ENCODE data around the gene LRGUK.

LRGUK gene

DNA sequence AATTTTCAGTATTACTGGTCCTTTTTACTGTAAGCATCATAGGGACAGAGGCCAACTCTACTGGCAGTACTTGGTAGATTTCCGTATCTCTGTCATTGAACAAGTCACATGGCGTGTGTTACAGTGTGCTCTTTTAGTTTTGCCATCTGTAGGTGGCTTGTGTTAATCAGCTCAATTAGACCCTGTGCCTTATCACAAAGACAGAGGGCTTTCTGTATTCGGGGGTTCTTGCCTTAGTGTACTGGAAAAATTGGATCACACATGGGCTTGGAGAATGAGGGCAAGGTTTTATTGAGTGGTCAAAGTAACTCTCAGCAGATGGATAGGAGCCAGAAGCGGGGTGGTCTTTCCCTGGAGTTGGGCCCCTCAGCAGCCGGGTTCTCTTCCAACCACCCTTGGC is 21.3 kb upstream of the LRGUK start:
- no peak overlapping the region for H3K27ac Mint-ChIP-seq

DNA sequence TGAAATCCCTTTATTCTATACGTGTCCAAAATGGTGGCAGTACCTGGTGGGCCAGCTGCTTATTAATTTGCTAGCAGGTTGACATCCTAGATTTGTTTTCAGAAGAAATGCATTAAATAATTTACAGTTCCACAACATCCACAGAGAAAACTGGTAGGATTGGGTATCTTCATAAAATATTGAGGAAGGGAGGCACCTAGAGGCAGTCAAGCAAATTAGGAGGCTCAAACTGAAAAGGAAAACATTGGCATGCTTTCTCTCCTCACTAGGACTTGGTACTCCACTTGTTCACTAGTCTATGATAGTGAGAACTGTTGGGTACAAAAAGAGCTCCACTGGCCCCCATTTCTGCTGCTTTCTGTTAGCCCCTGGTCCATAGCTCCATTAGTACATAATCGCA is 18.3 kb upstream of the LRGUK start:
- Mint-ChIP-seq H3K36me3 (ENCODE audit: insufficient read depth) (no peaks in the 10 kb centered on the region), H3K27ac (no peak overlapping the region), H3K4me3 (no peak overlapping the region), H3K9me3 (no peaks in the 10 kb centered on the region), H3K4me1 (ENCODE audit: low read depth in 2 of 2) (no peaks in the 10 kb centered on the region), H3K27me3 (no peaks in the 10 kb centered on the region)
- DNase-seq (no peak), ATAC-seq (replicated peaks) (no peak)

More for the DNA sequence above, 21.3 kb upstream of the LRGUK start:
- Mint-ChIP-seq H3K27me3 (no peaks in the 10 kb centered on the region), H3K4me3 (no peak overlapping the region), H3K4me1 (ENCODE audit: low read depth in 2 of 2) (no peaks in the 10 kb centered on the region), H3K9me3 (no peaks in the 10 kb centered on the region), H3K36me3 (ENCODE audit: insufficient read depth) (no peaks in the 10 kb centered on the region)
- ATAC-seq (replicated peaks) (no peak), DNase-seq (no peak)

DNA sequence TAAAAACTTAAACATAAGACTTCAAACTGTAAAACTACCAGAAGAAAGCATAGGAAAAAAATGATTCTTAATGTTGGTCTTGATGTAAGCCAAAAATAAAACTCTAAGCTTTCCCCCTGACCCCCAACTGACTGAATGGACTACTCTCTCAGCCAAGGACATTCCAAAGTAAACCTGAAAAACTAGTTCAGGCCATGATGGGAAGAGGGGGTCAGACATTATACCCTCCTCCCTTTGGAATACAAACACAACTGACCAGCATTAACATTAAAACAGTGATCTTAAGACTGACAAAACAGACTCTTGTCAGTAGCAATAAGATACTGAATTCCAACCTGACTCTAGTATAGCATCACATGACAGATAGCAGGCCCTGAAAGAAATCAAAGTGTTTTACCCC is 13.5 kb upstream of the LRGUK start:
- DNase-seq (no peak), ATAC-seq (replicated peaks) (no peak)
- no peaks in the 10 kb centered on the region for H3K27me3 Mint-ChIP-seq
- H3K9me3 Mint-ChIP-seq, result peaks cover 0 to 2% of the 10 kb centered on the region in 2 donors
- no peaks in the 10 kb centered on the region for H3K4me1 Mint-ChIP-seq (ENCODE audit: low read depth in 2 of 2)
- H3K4me3 Mint-ChIP-seq, result no peak overlapping the region
- H3K36me3 Mint-ChIP-seq (ENCODE audit: insufficient read depth), result no peaks in the 10 kb centered on the region
- no peak overlapping the region for H3K27ac Mint-ChIP-seq

DNA sequence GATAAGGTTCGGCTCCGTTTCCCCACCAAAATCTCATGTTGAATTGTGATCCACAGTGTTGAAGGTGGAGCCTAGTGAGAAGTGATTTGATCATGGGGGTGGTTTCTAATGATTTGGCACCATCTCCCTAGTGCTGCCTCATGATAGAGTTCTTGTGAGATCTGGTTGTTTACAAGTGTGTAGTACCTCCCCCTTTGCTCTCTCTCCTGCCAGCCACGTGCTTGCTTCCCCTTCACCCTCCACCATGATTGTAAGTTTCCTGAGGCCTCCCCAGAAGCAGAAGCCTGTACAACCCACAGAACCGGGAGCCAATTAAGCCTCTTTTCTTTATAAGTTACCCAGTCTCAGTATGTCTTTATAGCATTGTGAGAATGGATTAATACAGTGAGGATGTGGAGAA is 12.1 kb upstream of the LRGUK start:
- DNase-seq (no peak), ATAC-seq (replicated peaks) (no peak)
- no peak overlapping the region for H3K27ac Mint-ChIP-seq
- no peaks in the 10 kb centered on the region for H3K36me3 Mint-ChIP-seq (ENCODE audit: insufficient read depth)
- no peak overlapping the region for H3K4me3 Mint-ChIP-seq
- no peaks in the 10 kb centered on the region for H3K27me3 Mint-ChIP-seq
- no peaks in the 10 kb centered on the region for H3K4me1 Mint-ChIP-seq (ENCODE audit: low read depth in 2 of 2)
- H3K9me3 Mint-ChIP-seq, result peaks cover 0 to 2% of the 10 kb centered on the region in 2 donors

GRCh38 chr7:134120405-134120804 is 6.7 kb upstream of the LRGUK start:
- H3K27ac Mint-ChIP-seq, result no peak overlapping the region
- H3K27me3 Mint-ChIP-seq, result no peaks in the 10 kb centered on the region
- no peak overlapping the region for H3K4me3 Mint-ChIP-seq
- H3K9me3 Mint-ChIP-seq, result peaks cover 0 to under 1% of the 10 kb centered on the region in 2 donors
- no peaks in the 10 kb centered on the region for H3K36me3 Mint-ChIP-seq (ENCODE audit: insufficient read depth)
- ATAC-seq (replicated peaks) (no peak), DNase-seq (no peak)
- no peaks in the 10 kb centered on the region for H3K4me1 Mint-ChIP-seq (ENCODE audit: low read depth in 2 of 2)

DNA sequence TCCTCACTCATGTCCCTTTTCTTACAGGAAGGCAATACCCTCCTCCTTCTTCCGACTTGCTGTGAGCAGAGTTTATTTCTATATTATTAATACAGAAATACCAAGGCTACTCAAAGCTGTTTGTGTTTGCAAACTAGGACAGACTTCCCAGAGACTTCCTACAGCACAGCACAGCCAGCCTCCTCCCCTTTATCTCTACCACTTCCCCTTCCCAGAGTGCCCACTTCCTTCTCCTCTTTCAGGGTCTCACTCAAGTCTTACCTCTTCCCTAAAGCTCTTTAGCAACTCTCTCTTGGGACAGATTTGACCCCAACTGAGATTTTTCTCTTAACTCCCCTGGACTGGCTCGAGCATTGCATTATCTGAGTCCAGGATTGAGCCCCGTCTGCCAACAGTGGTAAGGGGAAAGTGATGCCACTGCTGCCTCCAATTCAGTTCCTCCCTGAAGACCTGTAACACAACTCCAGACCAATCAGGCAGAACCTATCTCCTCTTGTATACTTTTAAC is 5.5 kb upstream of the LRGUK start:
- Mint-ChIP-seq H3K9me3 (no peaks in the 10 kb centered on the region), H3K4me1 (ENCODE audit: low read depth in 2 of 2) (no peaks in the 10 kb centered on the region), H3K27me3 (no peaks in the 10 kb centered on the region), H3K27ac (no peak overlapping the region), H3K4me3 (no peak overlapping the region), H3K36me3 (ENCODE audit: insufficient read depth) (no peaks in the 10 kb centered on the region)
- no peak for ATAC-seq (replicated peaks)
- no peak for DNase-seq

DNA sequence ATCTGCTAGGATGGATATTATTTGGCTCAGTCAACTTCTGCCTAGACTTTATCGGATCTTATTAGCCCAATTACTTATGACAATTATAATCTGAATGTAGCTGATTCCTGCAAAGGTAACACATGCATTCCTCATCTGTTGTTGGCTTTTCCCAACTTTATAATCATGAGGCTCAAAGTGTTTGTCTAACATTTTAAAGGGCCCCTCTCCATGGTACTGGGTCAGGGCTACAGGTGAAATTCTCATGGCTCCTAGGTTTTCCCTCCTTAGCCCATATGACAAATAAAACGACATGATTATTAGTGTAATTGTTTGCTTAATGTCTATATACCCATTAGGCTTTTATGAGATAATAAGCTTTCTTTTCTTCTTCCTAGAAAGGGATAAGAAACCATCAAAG is 4.2 kb upstream of the LRGUK start:
- DNase-seq, result no peak
- H3K27me3 Mint-ChIP-seq, result peaks cover 5 to 6% of the 10 kb centered on the region in 2 donors
- no peak for ATAC-seq (replicated peaks)
- H3K9me3 Mint-ChIP-seq, result no peaks in the 10 kb centered on the region
- H3K4me3 Mint-ChIP-seq, result no peak overlapping the region
- H3K27ac Mint-ChIP-seq, result no peak overlapping the region
- H3K4me1 Mint-ChIP-seq (ENCODE audit: low read depth in 2 of 2), result peaks cover 8 to 11% of the 10 kb centered on the region in 2 donors
- H3K36me3 Mint-ChIP-seq (ENCODE audit: insufficient read depth), result no peaks in the 10 kb centered on the region

DNA sequence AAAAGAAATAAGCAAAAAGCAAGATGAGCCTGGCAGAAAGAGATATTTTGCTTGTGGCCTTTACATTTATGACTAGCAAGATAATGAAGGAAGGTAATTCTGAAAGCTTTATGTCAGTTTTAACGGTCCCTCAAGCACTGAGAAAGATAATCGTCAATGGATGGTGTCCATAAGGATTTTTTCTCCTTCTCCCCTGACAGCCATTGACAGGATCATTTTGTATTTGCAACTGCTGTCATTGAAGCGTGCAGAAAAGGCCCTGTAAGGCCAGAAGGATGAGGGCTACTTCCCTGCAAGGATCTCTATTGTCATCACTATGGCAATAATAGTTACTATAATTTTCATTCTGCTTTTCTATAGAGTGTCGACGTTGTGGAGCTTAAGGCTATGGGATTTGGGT is 994 bp upstream of the LRGUK start:
- H3K27me3 Mint-ChIP-seq, result peaks cover 15 to 28% of the 10 kb centered on the region in 2 donors
- H3K27ac Mint-ChIP-seq, result no peak overlapping the region
- DNase-seq (no peak), ATAC-seq (replicated peaks) (no peak)
- H3K4me1 Mint-ChIP-seq (ENCODE audit: low read depth in 2 of 2), result peaks cover 8 to 11% of the 10 kb centered on the region in 2 donors
- peak overlapping the region in 1 of 2 donors; percentile 82 for H3K4me3 Mint-ChIP-seq
- H3K9me3 Mint-ChIP-seq, result no peaks in the 10 kb centered on the region
- no peaks in the 10 kb centered on the region for H3K36me3 Mint-ChIP-seq (ENCODE audit: insufficient read depth)

GRCh38 chr7:134126596-134126965 is 559 bp upstream of the LRGUK start:
- DNase-seq (no peak), ATAC-seq (replicated peaks) (no peak)
- Mint-ChIP-seq H3K9me3 (no peaks in the 10 kb centered on the region), H3K4me3 (peak overlapping the region; percentile 70 to 82), H3K27ac (no peak overlapping the region), H3K27me3 (peaks cover 19 to 32% of the 10 kb centered on the region in 2 donors), H3K4me1 (ENCODE audit: low read depth in 2 of 2) (peaks cover 8 to 11% of the 10 kb centered on the region in 2 donors), H3K36me3 (ENCODE audit: insufficient read depth) (no peaks in the 10 kb centered on the region)

GRCh38 chr7:134128829-134129228 is 1.7 kb downstream of the LRGUK start:
- Mint-ChIP-seq H3K4me3 (peak overlapping the region; percentile 70 to 82), H3K36me3 (ENCODE audit: insufficient read depth) (no peaks in the 10 kb centered on the region), H3K4me1 (ENCODE audit: low read depth in 2 of 2) (peaks cover 8 to 11% of the 10 kb centered on the region in 2 donors), H3K27ac (no peak overlapping the region), H3K27me3 (peaks cover 42 to 51% of the 10 kb centered on the region in 2 donors), H3K9me3 (no peaks in the 10 kb centered on the region)
- no peak for ATAC-seq (replicated peaks)
- no peak for DNase-seq

- Mint-ChIP-seq H3K9me3 (no peaks in the 10 kb centered on the region), H3K4me1 (ENCODE audit: low read depth in 2 of 2) (peaks cover 8 to 11% of the 10 kb centered on the region in 2 donors), H3K27ac (no peak overlapping the region), H3K4me3 (no peak overlapping the region), H3K27me3 (peaks cover 50 to 58% of the 10 kb centered on the region in 2 donors), H3K36me3 (ENCODE audit: insufficient read depth) (no peaks in the 10 kb centered on the region)
- ATAC-seq (replicated peaks), result no peak
- no peak for DNase-seq
These were observed 2.9 kb downstream of the LRGUK start for GRCh38 chr7:134129856-134130523.

GRCh38 chr7:134134004-134134403 is 6.9 kb downstream of the LRGUK start:
- H3K4me3 Mint-ChIP-seq, result no peak overlapping the region
- no peak overlapping the region for H3K27ac Mint-ChIP-seq
- H3K9me3 Mint-ChIP-seq, result no peaks in the 10 kb centered on the region
- DNase-seq (no peak), ATAC-seq (replicated peaks) (no peak)
- H3K4me1 Mint-ChIP-seq (ENCODE audit: low read depth in 2 of 2), result no peaks in the 10 kb centered on the region
- no peaks in the 10 kb centered on the region for H3K36me3 Mint-ChIP-seq (ENCODE audit: insufficient read depth)
- peaks cover 38 to 45% of the 10 kb centered on the region in 2 donors for H3K27me3 Mint-ChIP-seq

- Mint-ChIP-seq H3K27ac (no peak overlapping the region), H3K9me3 (no peaks in the 10 kb centered on the region), H3K4me1 (ENCODE audit: low read depth in 2 of 2) (peaks cover 0 to 5% of the 10 kb centered on the region in 2 donors), H3K36me3 (ENCODE audit: insufficient read depth) (no peaks in the 10 kb centered on the region), H3K4me3 (peak overlapping the region in 1 of 2 donors; percentile 21), H3K27me3 (no peaks in the 10 kb centered on the region)
- ATAC-seq (replicated peaks) (peak; percentile 61), DNase-seq (peak; percentile 11 to 37 (median 23))
These were observed 14.0 kb downstream of the LRGUK start for GRCh38 chr7:134140889-134141867.

Measured in effector memory CD8-positive, alpha-beta T cell (primary cell).